Upper lobe of left lung (tissue), 6 donors: ENCODE data around the gene CCNJL. TPM values are rescaled to one million over a fixed set of nuclear protein-coding genes. Genes with fewer than 3 reads are reported as not detected.

ENCODE experiments used
- ATAC-seq, 2 donors: fragments of 200-7000 bp; cut with Tn5 transposase; one replicate each; pipeline ENCODE4 v1.9.1; 2022; ENCODE audit warnings: mild to moderate bottlenecking in 2 of 2, moderate library complexity in 2 of 2; ENCODE audit not compliant: low FRiP score in 2 of 2
- DNase-seq, 2 donors: peaks; one replicate each; pipeline ENCODE4 v3.0.0-alpha.2; 2019 to 2020
- H3K27ac ChIP-seq, 4 donors: fragments of 200-600 bp; sonication (generic); one replicate each; pipeline ENCODE4 v1.5.1; 2016 to 2019
- H3K27me3 ChIP-seq, 4 donors: fragments of 200-600 bp; sonication (generic); one replicate each; pipeline ENCODE4 v1.5.1; 2017 to 2019
- H3K36me3 ChIP-seq, 4 donors: fragments of 200-600 bp; sonication (generic); one replicate each; pipeline ENCODE4 v1.5.1; 2016 to 2019
- H3K4me1 ChIP-seq, 4 donors: fragments of 200-600 bp; sonication (generic); one replicate each; pipeline ENCODE4 v1.5.1; 2018 to 2019
- H3K4me3 ChIP-seq, 4 donors: fragments of 200-600 bp; sonication (generic); one replicate each; pipeline ENCODE4 v1.5.1; 2017 to 2019; ENCODE audit warnings: mild to moderate bottlenecking in 2 of 4, moderate library complexity in 1 of 4
- H3K9me3 ChIP-seq, 4 donors: fragments of 200-600 bp; sonication (generic); one replicate each; pipeline ENCODE4 v1.5.1; 2018 to 2019
- EP300 ChIP-seq, 4 donors: sonication (generic); formaldehyde crosslinking; IDR thresholded peaks; one replicate each; pipeline ENCODE4 v1.5.1; 2017; ENCODE audit warnings: antibody characterized with exemption in 4 of 4, control low read depth in 2 of 4
- POLR2A ChIP-seq, 4 donors: fragments of 450-650 bp; IDR thresholded peaks; one replicate each; pipeline ENCODE4 v1.5.1; 2016 to 2017; ENCODE audit warnings: antibody characterized with exemption in 4 of 4, mild to moderate bottlenecking in 2 of 4
- POLR2AphosphoS5 ChIP-seq, 2 donors: sonication (generic); formaldehyde crosslinking; IDR thresholded peaks; one replicate each; pipeline ENCODE4 v1.5.1; 2017; ENCODE audit warnings: antibody characterized with exemption in 2 of 2
- WGBS, 2 donors: methylation state at CpG; one replicate each; pipeline ENCODE4 v1.1.5; 2017 to 2018; 5-methylcytosine and 5-hydroxymethylcytosine counted together
- total RNA-seq, 6 donors: library from RNA; depleted of rRNA in 4 of 6; stranded (reverse); fragments of >200 nt in 4 of 6; gene quantifications; one replicate each; pipeline versions ENCODE4 v1.1.0 to v1.2.1, GENCODE V29; 2016 to 2021
- TF ChIP-seq, protein P1 (sequence below), 6 experiments: fragments of 450-650 bp in 4 of 6; fragments of 200-600 bp in 2 of 6; sonication (generic) in 2 of 6; IDR thresholded peaks; one replicate each; pipeline ENCODE4 v1.5.1; 2016 to 2019; ENCODE audit warnings: antibody characterized with exemption in 6 of 6
- donor health status: DM: no; HTN: no; CAD: no; lungs with moderate emphysema.
- donor health status: DM: no; HTN: yes; CAD: no; lungs with severe emphysema.

Gene CCNJL, protein sequence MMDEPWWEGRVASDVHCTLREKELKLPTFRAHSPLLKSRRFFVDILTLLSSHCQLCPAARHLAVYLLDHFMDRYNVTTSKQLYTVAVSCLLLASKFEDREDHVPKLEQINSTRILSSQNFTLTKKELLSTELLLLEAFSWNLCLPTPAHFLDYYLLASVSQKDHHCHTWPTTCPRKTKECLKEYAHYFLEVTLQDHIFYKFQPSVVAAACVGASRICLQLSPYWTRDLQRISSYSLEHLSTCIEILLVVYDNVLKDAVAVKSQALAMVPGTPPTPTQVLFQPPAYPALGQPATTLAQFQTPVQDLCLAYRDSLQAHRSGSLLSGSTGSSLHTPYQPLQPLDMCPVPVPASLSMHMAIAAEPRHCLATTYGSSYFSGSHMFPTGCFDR
- total RNA-seq: 10 to 100 TPM; 15.6 to 25.2 (median 21.2) TPM

GRCh38 chr5:160312134-160312959 lies at the start of gene CCNJL:
Gene CCNJL, minus strand, starts transcription at chr5:160312564. Its CDS starts 641 bp downstream, at chr5:160311923.
- H3K27me3 ChIP-seq: peaks cover 0 to 2% (median 0%) of the 10 kb centered on the region in 4 donors
- peaks cover 13 to 36% (median 21%) of the 10 kb centered on the region in 4 donors for H3K4me1 ChIP-seq
- ATAC-seq (peak; percentile 57 to 75), DNase-seq (peak; percentile 73 to 93)
- peak within 1 kb of the TSS; percentile 77 to 89 (median 86) for H3K27ac ChIP-seq
- H3K4me3 ChIP-seq: peak within 1 kb of the TSS; percentile 68 to 88 (median 80)
- TF ChIP-seq, protein P1, sequence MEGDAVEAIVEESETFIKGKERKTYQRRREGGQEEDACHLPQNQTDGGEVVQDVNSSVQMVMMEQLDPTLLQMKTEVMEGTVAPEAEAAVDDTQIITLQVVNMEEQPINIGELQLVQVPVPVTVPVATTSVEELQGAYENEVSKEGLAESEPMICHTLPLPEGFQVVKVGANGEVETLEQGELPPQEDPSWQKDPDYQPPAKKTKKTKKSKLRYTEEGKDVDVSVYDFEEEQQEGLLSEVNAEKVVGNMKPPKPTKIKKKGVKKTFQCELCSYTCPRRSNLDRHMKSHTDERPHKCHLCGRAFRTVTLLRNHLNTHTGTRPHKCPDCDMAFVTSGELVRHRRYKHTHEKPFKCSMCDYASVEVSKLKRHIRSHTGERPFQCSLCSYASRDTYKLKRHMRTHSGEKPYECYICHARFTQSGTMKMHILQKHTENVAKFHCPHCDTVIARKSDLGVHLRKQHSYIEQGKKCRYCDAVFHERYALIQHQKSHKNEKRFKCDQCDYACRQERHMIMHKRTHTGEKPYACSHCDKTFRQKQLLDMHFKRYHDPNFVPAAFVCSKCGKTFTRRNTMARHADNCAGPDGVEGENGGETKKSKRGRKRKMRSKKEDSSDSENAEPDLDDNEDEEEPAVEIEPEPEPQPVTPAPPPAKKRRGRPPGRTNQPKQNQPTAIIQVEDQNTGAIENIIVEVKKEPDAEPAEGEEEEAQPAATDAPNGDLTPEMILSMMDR (IDR thresholded peaks at IDR 0.05): peak in 2 of 6 experiments; percentile 5 to 27
- TF ChIP-seq POLR2A (IDR thresholded peaks at IDR 0.05) (peak in 3 of 4 donors; percentile 47 to 85 (median 73)), POLR2AphosphoS5 (IDR thresholded peaks at IDR 0.05) (peak in 1 of 2 donors; percentile 21), EP300 (IDR thresholded peaks at IDR 0.05) (no peak)
- peaks cover 0 to 5% (median 2%) of the 10 kb centered on the region in 4 donors for H3K36me3 ChIP-seq
- H3K9me3 ChIP-seq: no peaks in the 10 kb centered on the region
- 0 to 2% methylated on average over 35 to 40 of the region's 84 CpGs for WGBS, 2 donors

DNA sequence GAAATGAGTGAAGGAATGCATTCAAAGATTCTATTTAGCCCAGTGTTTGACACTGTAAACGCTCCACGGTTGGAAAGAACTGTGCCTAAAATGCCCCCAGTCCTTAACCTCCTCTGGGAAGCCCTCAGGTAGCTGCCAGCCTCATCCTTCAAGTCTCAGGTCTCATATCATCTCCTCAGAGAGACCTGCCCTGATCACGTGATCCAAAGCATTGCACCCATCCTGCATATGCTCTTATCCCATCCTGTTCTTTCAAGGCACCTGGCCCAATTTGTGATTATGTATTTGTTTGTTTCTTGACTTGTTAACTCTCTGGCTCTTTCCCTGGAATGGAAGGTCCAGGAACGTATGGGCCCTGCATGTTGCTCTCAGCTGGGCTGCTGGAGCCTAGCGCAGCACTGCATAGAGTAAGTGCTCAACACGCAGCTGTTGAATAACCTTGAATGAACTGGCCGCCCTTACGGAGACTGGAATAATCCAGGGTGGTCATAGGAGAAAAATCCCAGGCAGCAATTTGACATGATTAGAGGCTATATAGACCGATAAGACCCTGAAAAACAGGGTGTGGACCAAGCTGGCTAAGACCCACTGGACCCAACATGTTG lies 49.4 kb upstream of the CCNJL start:
- Histone ChIP-seq H3K27me3 (no peaks in the 10 kb centered on the region), H3K27ac (no peak overlapping the region), H3K4me3 (no peak overlapping the region), H3K9me3 (no peaks in the 10 kb centered on the region), H3K36me3 (no peaks in the 10 kb centered on the region), H3K4me1 (peaks cover 0 to 23% (median 14%) of the 10 kb centered on the region in 4 donors)
- ATAC-seq (no peak), DNase-seq (no peak)
- 79 to 80% methylated on average over 9 of the region's 9 CpGs for WGBS, 2 donors
- no peak for TF ChIP-seq POLR2A (IDR thresholded peaks at IDR 0.05)

GRCh38 chr5:160360310-160360709 lies 47.9 kb upstream of the CCNJL start:
- Histone ChIP-seq H3K27ac (peak overlapping the region in 2 of 4 donors; percentile 18 to 49), H3K4me3 (no peak overlapping the region), H3K36me3 (no peaks in the 10 kb centered on the region), H3K4me1 (peaks cover 0 to 23% (median 14%) of the 10 kb centered on the region in 4 donors), H3K9me3 (no peaks in the 10 kb centered on the region), H3K27me3 (no peaks in the 10 kb centered on the region)
- no peak for DNase-seq
- WGBS, 2 donors: 66 to 79% methylated on average over 3 of the region's 3 CpGs
- ATAC-seq: no peak
- TF ChIP-seq, protein P1 (IDR thresholded peaks at IDR 0.05): no peak

DNA sequence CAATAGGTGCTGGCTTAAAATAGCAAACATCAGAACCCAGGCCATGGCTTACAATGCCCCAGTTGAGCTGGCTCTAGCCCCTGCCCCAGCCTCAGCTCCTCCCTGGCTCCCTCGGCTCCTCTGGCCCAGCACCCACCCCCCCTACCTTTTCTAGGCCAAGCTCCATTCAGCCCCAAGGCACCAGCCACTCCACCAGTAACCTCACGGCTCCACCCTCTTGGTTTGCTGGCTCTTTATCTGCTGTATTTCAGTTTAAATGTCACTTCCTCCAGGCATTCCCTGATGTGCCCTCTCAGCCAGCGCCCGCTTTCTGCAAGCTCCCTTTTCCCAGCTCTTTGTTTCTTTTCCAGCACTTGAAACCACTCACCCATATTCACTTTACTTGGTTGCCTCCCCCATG lies 47.5 kb upstream of the CCNJL start:
- 46 to 57% methylated on average over 4 of the region's 4 CpGs for WGBS, 2 donors
- ATAC-seq (no peak), DNase-seq (peak in 1 of 2 donors; percentile 29)
- Histone ChIP-seq H3K27ac (peak overlapping the region in 3 of 4 donors; percentile 18 to 49 (median 32)), H3K4me1 (peaks cover 0 to 23% (median 14%) of the 10 kb centered on the region in 4 donors), H3K27me3 (no peaks in the 10 kb centered on the region), H3K4me3 (no peak overlapping the region), H3K9me3 (no peaks in the 10 kb centered on the region), H3K36me3 (no peaks in the 10 kb centered on the region)
- no peak for TF ChIP-seq POLR2AphosphoS5 (IDR thresholded peaks at IDR 0.05)
- TF ChIP-seq EP300 (IDR thresholded peaks at IDR 0.05): no peak
- TF ChIP-seq, protein P1 (IDR thresholded peaks at IDR 0.05): no peak
- TF ChIP-seq POLR2A (IDR thresholded peaks at IDR 0.05): no peak

DNA sequence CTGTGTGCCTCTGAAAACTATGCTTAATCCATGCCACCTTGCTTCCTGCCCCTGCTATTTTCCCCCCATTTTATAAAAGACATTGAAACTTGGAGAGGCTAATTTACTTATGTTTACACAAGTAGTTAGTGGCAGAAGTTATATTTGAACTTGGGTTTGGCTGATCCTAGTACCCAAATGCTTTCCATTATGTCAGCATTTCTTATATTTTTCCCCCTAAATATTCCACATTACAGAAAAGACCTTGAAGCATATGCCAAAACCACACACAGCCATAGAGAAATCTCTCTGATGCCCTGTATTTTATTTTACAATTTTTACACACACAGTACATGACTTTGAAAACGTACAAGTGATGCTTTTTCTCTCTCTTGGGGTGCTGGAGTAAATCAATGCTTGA lies 46.9 kb upstream of the CCNJL start:
- WGBS, 2 donors: 0% methylated on average over 1 of the region's 1 CpG
- H3K27me3 ChIP-seq: no peaks in the 10 kb centered on the region
- no peaks in the 10 kb centered on the region for H3K36me3 ChIP-seq
- TF ChIP-seq POLR2A (IDR thresholded peaks at IDR 0.05) (no peak), EP300 (IDR thresholded peaks at IDR 0.05) (no peak), POLR2AphosphoS5 (IDR thresholded peaks at IDR 0.05) (no peak)
- TF ChIP-seq, protein P1 (IDR thresholded peaks at IDR 0.05): no peak
- peak overlapping the region in 1 of 4 donors; percentile 49 for H3K27ac ChIP-seq
- peaks cover 0 to 23% (median 14%) of the 10 kb centered on the region in 4 donors for H3K4me1 ChIP-seq
- ATAC-seq: no peak
- no peak for DNase-seq
- H3K9me3 ChIP-seq: no peaks in the 10 kb centered on the region
- H3K4me3 ChIP-seq: no peak overlapping the region
